NCI-H2107 treated with DMSO at 0.1 percent for 48 hours (cell line): Measurements from ENCODE around the gene ARSJ.
"Not testable (repeated sequence)": the region's sequence is repeated elsewhere in the genome, so short reads cannot be mapped to it uniquely, and the experiment has no call there.

Experiments used
- DNase-seq: peaks from one replicate; lab custom pipeline; 2025; ENCODE audit not compliant: unreplicated experiment; lab: John Stamatoyannopoulos, UW

ARSJ gene

GRCh38 chr4:113979148-113979904 lies at the start of gene ARSJ:
TSS of gene ARSJ (minus strand) at chr4:113979647. CDS start at chr4:113978834, 813 bp downstream.
- DNase-seq, result no peak

GRCh38 chr4:114028071-114028470 lies 48.6 kb upstream of the ARSJ start:
- no peak for DNase-seq

DNA sequence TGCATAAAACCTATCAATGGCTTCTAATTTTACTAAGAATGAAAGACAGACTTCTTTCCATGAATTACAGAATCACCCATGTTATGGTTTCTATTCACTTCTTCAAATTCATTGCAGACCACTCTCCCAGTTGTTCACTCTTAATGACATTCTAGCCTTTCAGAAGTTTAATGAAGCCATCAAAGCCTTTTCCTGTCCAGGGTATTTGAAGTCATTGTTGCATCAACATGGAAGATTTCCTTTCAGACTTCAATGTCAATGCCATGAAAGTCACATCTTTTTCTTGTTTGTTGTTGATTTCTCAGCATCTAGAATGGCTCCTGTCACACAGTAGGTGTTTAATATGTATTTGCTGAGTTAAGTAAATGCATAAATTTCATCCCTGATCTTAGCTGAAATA lies 48.1 kb upstream of the ARSJ start:
- DNase-seq, result no peak

DNA sequence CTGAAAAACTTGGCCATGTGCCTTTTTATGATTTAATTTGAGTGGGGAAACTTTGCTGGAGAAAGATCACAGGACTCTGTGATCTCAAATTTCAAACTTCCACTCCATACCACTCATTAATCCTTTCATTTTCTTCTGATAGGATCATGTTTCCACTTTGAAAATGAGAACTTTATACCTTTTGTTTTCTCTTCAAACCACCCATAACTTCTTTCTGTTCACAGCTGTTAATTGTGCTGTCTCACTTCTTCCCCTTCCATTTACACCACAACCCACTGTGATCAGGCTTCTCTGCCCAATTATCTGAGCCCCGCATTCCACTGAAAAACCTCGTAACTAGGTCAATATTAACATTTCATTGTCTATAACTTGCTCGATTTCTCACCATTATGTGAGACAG lies 47.0 kb upstream of the ARSJ start:
- peak; percentile 34 for DNase-seq

GRCh38 chr4:114025176-114025777 lies 45.8 kb upstream of the ARSJ start:
- no peak for DNase-seq

- DNase-seq, result no peak
Measured at GRCh38 chr4:114021451-114021850, 42.0 kb upstream of the ARSJ start.

DNA sequence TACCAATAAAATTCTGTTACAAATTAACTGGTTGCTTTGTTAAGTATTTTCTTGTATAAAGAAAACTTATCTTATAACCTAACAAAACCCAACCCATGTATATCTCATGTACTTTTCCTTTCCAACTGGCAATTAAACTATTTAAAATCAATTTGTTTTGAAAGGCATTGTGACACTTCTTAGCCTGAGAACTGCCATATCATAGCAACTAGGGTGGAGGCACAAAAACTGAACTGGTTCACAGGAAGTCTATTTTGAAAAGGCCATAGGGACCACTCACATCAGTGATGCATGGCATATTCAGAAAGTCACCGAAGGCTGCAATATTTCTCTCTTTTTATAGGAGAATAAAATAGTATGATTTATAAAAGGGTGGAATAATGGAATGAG lies 40.5 kb upstream of the ARSJ start:
- no peak for DNase-seq

- no peak for DNase-seq
Measured at GRCh38 chr4:114019276-114019968, 40.0 kb upstream of the ARSJ start.

DNA sequence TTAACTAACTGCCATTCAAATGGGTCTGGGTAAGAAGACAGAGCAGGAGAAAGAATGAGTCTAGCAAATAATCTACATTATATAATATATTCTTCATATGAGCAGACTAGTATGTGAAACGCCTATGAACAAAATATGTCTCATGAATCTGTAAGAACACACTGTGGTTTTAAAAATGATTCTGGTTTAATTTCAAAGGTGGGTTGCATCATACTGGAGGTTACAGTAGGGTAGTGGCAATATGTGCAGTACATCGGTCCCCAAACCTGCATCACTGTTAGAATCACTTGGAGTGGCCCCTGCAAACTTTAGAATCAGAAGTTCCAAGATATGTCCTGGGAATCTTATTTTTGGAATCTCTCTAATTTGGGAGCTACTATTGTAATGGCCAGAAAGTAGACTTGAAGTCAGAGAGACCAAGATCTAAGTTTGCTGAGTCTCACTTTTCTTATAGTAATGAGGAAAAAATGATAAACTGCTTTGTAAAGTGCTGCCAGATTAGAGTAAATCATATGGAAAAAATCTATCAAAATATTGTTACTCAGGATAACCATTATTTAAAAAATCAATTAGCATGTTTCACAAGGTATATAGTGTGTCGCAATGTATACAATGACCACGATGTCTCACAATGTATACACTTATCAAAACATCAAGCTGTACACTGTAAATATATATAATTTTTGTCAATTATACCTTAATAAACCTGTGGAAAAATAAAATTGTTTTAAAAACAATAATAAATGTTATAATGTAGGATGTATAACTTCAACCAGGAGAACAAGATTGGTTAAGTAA lies 37.9 kb upstream of the ARSJ start:
- no peak for DNase-seq

DNA sequence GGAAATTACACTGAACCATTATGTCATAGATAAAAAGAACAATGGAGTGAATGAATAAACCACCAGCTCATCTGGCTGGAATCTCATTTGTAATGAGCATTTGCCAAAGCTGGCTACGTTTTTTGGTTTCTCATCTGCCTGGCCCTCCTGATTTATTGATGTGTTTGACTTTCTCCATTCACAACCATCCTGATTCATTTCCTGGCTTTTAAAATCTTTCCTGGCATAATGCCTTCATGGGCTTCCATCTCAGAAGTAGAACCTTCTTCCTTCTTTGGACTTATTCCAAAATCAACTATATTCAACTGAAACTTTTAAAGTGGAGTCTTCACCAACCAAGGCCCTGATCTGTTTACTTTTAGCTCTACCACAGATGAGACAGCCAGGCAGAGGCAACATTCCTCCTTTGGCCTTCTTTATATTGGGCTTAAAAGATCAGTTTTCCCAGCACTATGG lies 36.0 kb upstream of the ARSJ start:
- DNase-seq, result no peak

DNA sequence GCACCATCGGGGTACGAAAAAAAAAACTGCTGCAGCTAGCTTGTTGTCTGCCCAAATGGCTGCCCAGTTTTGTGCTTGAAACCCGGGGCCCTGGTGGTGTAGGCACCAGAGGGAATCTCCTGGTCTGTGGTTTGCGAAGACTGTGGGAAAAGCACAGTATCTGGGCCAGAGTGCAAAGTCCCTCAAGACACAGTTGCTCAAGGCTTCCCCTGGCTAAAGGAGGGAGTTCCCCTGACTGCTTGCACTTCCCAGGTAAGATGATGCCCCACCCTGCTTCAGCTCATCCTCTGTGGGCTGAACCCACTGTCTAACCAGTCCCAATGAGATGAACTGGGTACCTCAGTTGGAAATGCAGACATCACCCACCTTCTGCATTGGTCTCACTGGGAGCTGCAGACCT lies 33.8 kb upstream of the ARSJ start:
- DNase-seq, result not testable (repeated sequence)

DNA sequence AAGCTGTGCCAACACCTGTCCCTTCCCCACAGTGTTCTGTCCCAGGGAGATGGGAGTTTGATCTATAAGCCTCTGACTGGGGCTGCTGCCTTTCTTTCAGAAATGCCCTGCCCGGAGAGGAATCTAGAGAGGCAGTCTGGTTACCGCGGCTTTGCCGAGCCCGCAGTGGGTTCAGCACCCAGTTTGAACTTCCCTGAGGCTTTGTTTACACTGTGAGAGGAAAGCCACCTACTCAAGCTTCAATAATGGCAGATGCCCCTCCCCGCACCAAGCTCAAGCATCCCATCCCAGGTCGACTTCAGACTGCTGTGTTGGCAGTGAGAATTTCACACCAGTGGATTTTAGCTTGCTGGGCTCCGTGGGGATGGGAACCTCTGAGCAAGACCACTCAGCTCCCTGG lies 33.3 kb upstream of the ARSJ start:
- no peak for DNase-seq

- no peak for DNase-seq
Measured at GRCh38 chr4:114005569-114006442, 26.4 kb upstream of the ARSJ start.

GRCh38 chr4:114004483-114005226 lies 25.2 kb upstream of the ARSJ start:
- not testable (repeated sequence) for DNase-seq

- no peak for DNase-seq
Measured at GRCh38 chr4:113998531-113998930, 19.1 kb upstream of the ARSJ start.

DNA sequence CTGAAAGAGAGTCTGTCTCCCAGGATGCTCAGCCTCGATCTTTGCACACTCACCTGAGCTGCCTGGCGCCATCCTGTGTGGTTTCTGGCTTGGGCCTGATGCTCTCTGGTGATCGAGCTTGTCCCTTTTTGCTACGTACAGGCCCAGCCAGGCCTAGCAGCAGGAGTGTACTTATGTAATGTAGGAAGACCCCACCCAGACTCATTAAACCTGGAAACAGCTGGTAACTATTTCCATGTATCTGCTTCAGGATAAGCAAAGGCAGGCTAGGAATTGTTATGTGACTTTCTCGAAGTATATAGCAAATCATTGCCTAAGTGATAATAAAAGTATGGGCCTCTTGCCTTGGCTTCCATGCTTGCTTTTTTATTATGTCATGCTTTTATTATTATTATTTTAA lies 18.6 kb upstream of the ARSJ start:
- no peak for DNase-seq

DNA sequence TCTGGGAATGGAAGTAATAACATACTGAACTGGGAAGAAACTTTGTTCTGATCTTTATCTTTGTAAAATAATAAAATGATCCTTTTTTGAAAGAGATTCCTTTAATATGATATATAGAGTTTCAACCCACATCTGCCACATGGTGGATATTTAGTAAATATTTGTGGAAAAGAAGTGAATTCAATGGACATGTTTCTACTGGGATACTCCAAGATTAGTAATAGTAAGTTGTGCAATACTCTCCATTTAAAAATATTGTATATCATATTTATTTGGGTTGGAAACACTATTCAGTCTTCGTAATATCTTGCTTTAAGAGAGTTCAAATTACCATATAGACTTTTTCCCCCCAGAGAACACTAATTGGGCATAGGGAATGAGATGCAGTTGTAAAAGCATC lies 17.8 kb upstream of the ARSJ start:
- no peak for DNase-seq

- DNase-seq, result no peak
Measured at GRCh38 chr4:113996599-113997177, 17.2 kb upstream of the ARSJ start.

DNA sequence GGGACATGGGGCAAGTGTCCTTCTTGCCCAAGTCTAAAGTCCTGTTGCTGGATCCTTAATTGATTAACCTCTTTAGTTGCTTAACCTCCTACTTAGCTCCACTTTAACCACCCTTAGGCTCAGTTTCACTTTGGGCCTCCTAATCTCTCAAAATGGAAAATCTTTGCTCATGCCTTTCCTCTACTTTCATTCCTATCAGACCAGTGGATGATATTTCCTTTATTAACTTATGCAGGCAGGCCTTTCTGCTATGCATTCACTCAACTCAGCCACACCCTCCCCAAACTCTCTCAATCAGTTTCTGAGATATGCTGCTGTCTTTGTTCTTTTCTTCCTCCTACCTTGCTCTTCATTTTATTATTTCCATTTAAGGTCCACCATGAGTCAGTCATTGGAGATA lies 14.4 kb upstream of the ARSJ start:
- DNase-seq, result no peak
